ENCODE results near the gene TPPP2.

Gene TPPP2

DNA sequence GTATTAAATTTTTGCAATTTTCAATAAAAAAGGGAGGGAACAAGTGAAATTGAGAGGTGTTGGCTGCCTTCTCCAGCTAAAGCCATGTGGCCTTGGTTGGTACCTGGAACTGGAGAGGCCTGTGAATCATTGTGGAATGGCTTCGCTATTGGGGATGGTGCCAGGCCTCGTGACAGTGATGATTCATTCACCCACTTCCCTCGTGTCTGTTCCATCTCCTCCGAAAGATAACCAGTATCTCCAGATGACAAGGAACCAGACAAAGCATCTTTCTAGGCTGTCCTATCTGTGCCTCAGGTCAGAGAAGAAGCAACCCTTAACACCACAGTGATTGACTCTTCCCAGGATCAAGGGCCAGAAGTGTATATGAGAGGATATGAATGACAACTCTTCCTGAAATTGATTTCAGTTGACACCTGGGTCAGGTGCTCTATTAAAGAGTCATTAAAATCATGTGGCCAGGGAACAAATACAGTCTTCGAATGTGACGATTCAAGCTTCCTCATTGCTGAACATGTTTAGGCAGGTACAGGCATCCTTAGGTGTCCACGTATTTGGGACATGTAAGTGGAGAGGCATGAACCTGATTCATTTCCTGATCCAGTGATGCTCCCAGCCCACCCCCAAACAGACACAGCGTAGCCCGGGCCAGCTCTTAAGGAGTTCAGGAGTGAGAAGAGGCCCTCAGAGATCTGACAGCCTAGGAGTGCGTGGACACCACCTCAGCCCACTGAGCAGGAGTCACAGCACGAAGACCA lies 11.8 kb downstream of the TPPP2 start, which contains the start of gene RNASE7:
Gene RNASE7 (plus strand): TSS at position 687 of the 758 bp plus-strand sequence. CDS start 631 bp downstream, outside the sequence.
- H3K4me3 ChIP-seq (ENCODE audit: low read depth, low read length) = no peak within 1 kb of the TSS
- TF ChIP-seq, protein P1, sequence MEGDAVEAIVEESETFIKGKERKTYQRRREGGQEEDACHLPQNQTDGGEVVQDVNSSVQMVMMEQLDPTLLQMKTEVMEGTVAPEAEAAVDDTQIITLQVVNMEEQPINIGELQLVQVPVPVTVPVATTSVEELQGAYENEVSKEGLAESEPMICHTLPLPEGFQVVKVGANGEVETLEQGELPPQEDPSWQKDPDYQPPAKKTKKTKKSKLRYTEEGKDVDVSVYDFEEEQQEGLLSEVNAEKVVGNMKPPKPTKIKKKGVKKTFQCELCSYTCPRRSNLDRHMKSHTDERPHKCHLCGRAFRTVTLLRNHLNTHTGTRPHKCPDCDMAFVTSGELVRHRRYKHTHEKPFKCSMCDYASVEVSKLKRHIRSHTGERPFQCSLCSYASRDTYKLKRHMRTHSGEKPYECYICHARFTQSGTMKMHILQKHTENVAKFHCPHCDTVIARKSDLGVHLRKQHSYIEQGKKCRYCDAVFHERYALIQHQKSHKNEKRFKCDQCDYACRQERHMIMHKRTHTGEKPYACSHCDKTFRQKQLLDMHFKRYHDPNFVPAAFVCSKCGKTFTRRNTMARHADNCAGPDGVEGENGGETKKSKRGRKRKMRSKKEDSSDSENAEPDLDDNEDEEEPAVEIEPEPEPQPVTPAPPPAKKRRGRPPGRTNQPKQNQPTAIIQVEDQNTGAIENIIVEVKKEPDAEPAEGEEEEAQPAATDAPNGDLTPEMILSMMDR (IDR thresholded peaks at IDR 0.05; ENCODE audit: low read depth, low read length, missing control alignments) = no peak
- in situ Hi-C loops (cut with HindIII; ENCODE audit: low sequenced_read_pairs) = no loop called here
- DNase-seq (ENCODE audit: low read depth) = no peak

DNA sequence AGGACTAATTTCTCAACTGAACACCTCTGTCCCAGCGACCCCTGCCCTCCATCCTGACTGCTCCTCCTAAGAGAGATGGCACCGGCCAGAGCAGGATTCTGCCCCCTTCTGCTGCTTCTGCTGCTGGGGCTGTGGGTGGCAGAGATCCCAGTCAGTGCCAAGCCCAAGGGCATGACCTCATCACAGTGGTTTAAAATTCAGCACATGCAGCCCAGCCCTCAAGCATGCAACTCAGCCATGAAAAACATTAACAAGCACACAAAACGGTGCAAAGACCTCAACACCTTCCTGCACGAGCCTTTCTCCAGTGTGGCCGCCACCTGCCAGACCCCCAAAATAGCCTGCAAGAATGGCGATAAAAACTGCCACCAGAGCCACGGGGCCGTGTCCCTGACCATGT lies 12.9 kb downstream of the TPPP2 start:
- DNase-seq (ENCODE audit: low read depth) = no peak
- in situ Hi-C loops (cut with HindIII; ENCODE audit: low sequenced_read_pairs) = no loop called here
- TF ChIP-seq, protein P1 (IDR thresholded peaks at IDR 0.05; ENCODE audit: low read depth, low read length, missing control alignments) = no peak
- no peak overlapping the region for H3K4me3 ChIP-seq (ENCODE audit: low read depth, low read length)

DNA sequence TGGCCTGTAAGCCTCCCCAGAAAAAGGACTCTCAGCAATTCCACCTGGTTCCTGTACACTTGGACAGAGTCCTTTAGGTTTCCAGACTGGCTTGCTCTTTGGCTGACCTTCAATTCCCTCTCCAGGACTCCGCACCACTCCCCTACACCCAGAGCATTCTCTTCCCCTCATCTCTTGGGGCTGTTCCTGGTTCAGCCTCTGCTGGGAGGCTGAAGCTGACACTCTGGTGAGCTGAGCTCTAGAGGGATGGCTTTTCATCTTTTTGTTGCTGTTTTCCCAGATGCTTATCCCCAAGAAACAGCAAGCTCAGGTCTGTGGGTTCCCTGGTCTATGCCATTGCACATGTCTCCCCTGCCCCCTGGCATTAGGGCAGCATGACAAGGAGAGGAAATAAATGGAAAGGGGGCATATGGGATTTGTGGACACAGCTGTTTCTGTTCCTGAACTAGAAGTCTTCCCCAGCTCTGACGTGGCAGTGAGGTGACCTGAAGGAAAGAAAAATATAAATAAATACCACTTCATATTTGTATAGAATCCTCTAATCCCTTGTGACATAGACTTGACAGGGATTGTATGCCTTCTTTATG lies 13.5 kb downstream of the TPPP2 start:
- in situ Hi-C loops (cut with HindIII; ENCODE audit: low sequenced_read_pairs) = no loop called here
- no peak overlapping the region for H3K4me3 ChIP-seq (ENCODE audit: low read depth, low read length)
- no peak for DNase-seq (ENCODE audit: low read depth)
- TF ChIP-seq, protein P1 (IDR thresholded peaks at IDR 0.05; ENCODE audit: low read depth, low read length, missing control alignments) = no peak

DNA sequence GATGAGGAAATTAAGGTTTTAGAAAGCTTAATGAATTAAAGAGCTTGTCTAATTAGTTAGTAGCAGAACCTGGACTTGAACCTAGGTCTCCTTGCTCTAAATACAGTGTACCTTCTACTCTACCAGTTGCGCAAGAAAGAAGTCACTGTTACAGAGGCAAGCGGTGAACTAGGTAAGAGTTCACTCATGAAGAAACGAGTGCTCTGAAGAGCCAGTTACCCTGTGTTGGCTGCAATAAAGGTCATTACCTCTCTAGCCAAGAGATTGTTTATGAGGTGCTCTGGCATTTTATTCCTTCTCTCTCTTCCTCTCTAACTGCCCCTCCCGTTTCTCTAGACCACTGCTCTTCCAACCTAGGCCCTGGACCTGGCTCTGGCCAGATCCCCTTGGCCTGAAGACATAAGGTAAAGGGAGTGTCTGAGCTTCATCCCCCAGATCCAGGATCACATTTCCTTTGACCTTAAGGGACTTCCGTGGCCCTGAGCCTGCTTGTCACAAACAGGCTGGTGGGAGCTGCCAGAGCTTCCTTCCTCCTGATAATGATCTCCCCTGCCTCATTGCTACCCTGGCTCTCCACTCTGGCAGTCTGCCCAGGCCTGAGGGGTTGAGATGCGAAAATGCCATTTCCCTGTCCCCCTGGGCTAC lies 14.1 kb downstream of the TPPP2 start:
- H3K4me3 ChIP-seq (ENCODE audit: low read depth, low read length) = no peak overlapping the region
- in situ Hi-C loops (cut with HindIII; ENCODE audit: low sequenced_read_pairs) = no loop called here
- no peak for DNase-seq (ENCODE audit: low read depth)
- TF ChIP-seq, protein P1 (IDR thresholded peaks at IDR 0.05; ENCODE audit: low read depth, low read length, missing control alignments) = no peak

DNA sequence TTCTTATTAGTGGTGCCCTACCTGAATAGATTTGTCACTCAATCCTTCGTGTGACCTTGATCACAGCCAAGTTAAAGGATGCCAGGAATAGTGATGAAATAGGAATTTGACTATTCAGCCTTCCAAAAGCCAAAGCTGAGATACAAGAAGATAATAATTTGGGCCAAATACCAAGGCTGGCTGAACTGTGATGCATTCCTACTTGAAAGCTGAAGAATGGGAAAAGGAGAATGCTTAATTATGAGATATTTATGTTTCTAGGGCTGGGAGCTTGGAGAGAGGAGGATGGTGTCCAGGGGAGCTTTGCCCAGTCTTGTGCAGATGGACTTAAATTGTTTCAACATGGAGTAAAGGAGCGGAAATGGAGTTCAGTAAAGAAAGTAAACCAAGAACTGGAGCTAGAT lies 17.4 kb downstream of the TPPP2 start:
- TF ChIP-seq, protein P1 (IDR thresholded peaks at IDR 0.05; ENCODE audit: low read depth, low read length, missing control alignments) = no peak
- no peak overlapping the region for H3K4me3 ChIP-seq (ENCODE audit: low read depth, low read length)
- no peak for DNase-seq (ENCODE audit: low read depth)
- in situ Hi-C loops (cut with HindIII; ENCODE audit: low sequenced_read_pairs) = no loop called here

DNA sequence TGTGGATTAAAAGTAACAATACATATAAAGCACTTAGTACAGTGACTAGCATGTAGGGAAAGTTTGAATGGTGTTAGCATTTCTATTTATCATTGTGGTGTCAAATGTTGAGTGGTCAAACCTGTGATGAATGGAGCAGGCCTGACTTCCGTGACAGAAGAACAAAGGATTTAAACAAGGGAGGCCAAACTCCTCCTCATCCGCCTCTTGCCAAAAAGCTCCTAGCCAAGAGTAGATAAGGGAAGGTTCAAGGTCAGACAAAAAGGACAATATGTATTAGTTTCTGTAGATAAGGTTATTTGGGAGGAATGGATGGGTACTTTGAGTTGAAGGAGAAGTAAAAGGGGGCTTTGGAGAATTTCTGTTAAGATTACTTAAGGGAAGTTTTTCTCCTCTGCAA lies 18.6 kb downstream of the TPPP2 start:
- no peak for DNase-seq (ENCODE audit: low read depth)
- TF ChIP-seq, protein P1 (IDR thresholded peaks at IDR 0.05; ENCODE audit: low read depth, low read length, missing control alignments) = no peak
- no peak overlapping the region for H3K4me3 ChIP-seq (ENCODE audit: low read depth, low read length)
- in situ Hi-C loops (cut with HindIII; ENCODE audit: low sequenced_read_pairs) = no loop called here
